Stromal cell of bone marrow (primary cell): ENCODE measurements around the gene IRF6.

Experiments used
- DNase-seq: peaks from one replicate; pipeline ENCODE4 v3.0.0-alpha.2; 2012; ENCODE audit warnings: low read depth

The IRF6 gene

GRCh38 chr1:209759829-209760359 is 46.0 kb downstream of the IRF6 start:
- DNase-seq = no peak

- no peak for DNase-seq
These were observed 47.5 kb downstream of the IRF6 start for GRCh38 chr1:209758400-209758799.

- DNase-seq = no peak
These were observed 49.1 kb downstream of the IRF6 start for GRCh38 chr1:209756615-209757445.

GRCh38 chr1:209755926-209756614 is 49.9 kb downstream of the IRF6 start, which contains the start of gene TRAF3IP3:
Gene TRAF3IP3, plus strand, starts transcription at chr1:209756053. Its CDS starts 3,987 bp downstream, at chr1:209760040.
- DNase-seq = no peak

GRCh38 chr1:209755256-209755655 is 50.7 kb downstream of the IRF6 start:
- no peak for DNase-seq

- no peak for DNase-seq
These were observed 53.1 kb downstream of the IRF6 start for GRCh38 chr1:209752890-209753289.

- DNase-seq = no peak
These were observed 54.2 kb downstream of the IRF6 start for GRCh38 chr1:209751627-209752231.

GRCh38 chr1:209749670-209750323 is 56.1 kb downstream of the IRF6 start:
- no peak for DNase-seq

- DNase-seq = no peak
These were observed 56.7 kb downstream of the IRF6 start for GRCh38 chr1:209749205-209749604.

- DNase-seq = no peak
These were observed 57.3 kb downstream of the IRF6 start for GRCh38 chr1:209748620-209749019.

- peak; percentile 87 for DNase-seq
These were observed 58.2 kb downstream of the IRF6 start for GRCh38 chr1:209747580-209748262.

- no peak for DNase-seq
These were observed 59.3 kb downstream of the IRF6 start for GRCh38 chr1:209746451-209747165.

- DNase-seq = peak; percentile 96
These were observed 62.8 kb downstream of the IRF6 start for GRCh38 chr1:209743145-209743482.

- DNase-seq = peak; percentile 82
These were observed 63.4 kb downstream of the IRF6 start for GRCh38 chr1:209742409-209743144.

- no peak for DNase-seq
These were observed 64.1 kb downstream of the IRF6 start for GRCh38 chr1:209741889-209742288.

GRCh38 chr1:209741193-209741592 is 64.7 kb downstream of the IRF6 start:
- no peak for DNase-seq

- DNase-seq = no peak
These were observed 67.7 kb downstream of the IRF6 start for GRCh38 chr1:209738270-209738669.

GRCh38 chr1:209737118-209737505 is 68.8 kb downstream of the IRF6 start:
- no peak for DNase-seq

- DNase-seq = no peak
These were observed 69.3 kb downstream of the IRF6 start for GRCh38 chr1:209736490-209737117.
